Bronchial epithelial cell (primary cell): ENCODE measurements around the gene MAMDC4. TPM values are rescaled to one million over a fixed set of nuclear protein-coding genes. Genes with fewer than 3 reads are reported as not detected.

Experiments used
- DNase-seq: peaks from one replicate; pipeline ENCODE4 v3.0.0-alpha.2; 2010; ENCODE audit warnings: low read depth
- FAIRE-seq: peaks from 2 replicates; lab custom pipeline; 2011; peaks lifted over from hg19 to GRCh38; lab: Jason Lieb, UNC
- H3K27me3 ChIP-seq: 2 replicates; pipeline ENCODE4 v1.5.1; 2011; ENCODE audit warnings: low read length; ENCODE audit not compliant: control insufficient read depth, insufficient read depth
- H3K36me3 ChIP-seq: 2 replicates; pipeline ENCODE4 v1.5.1; 2011; ENCODE audit warnings: low read length; ENCODE audit not compliant: control insufficient read depth, insufficient read depth
- H3K4me3 ChIP-seq: 2 replicates; pipeline ENCODE4 v1.5.1; 2011; ENCODE audit warnings: mild to moderate bottlenecking, low read depth, low read length, control low read depth
- CTCF ChIP-seq: IDR thresholded peaks from 2 replicates; pipeline ENCODE4 v1.5.1; 2011; ENCODE audit warnings: mild to moderate bottlenecking, moderate library complexity, low read length, control low read depth, inconsistent platforms; ENCODE audit not compliant: insufficient read depth, severe bottlenecking
- total RNA-seq: library from RNA; depleted of rRNA; stranded (reverse); fragments of >200 nt; gene quantifications from 2 replicates; pipeline ENCODE4 v1.2.1, GENCODE V29; 2014

MAMDC4 gene
- total RNA-seq, 1 donor from 2014 or later: 1.1 TPM

GRCh38 chr9:136828474-136829140, 23.5 kb upstream of the MAMDC4 start:
- Histone ChIP-seq H3K36me3 (peaks cover 33% of the 10 kb centered on the region), H3K27me3 (no peaks in the 10 kb centered on the region), H3K4me3 (no peak overlapping the region)
- no peak for TF ChIP-seq CTCF
- DNase-seq (no peak), FAIRE-seq (no peak)

GRCh38 chr9:136829412-136829811, 22.7 kb upstream of the MAMDC4 start:
- no peak for TF ChIP-seq CTCF

GRCh38 chr9:136829981-136830885, 21.9 kb upstream of the MAMDC4 start:
- no peak for TF ChIP-seq CTCF
- no peaks in the 10 kb centered on the region for H3K27me3 ChIP-seq
- H3K4me3 ChIP-seq: no peak overlapping the region
- DNase-seq (no peak), FAIRE-seq (no peak)
- H3K36me3 ChIP-seq: peaks cover 33% of the 10 kb centered on the region

More at GRCh38 chr9:136829412-136829811, 22.7 kb upstream of the MAMDC4 start:
- H3K4me3 ChIP-seq: no peak overlapping the region
- FAIRE-seq (no peak), DNase-seq (no peak)
- peaks cover 33% of the 10 kb centered on the region for H3K36me3 ChIP-seq
- no peaks in the 10 kb centered on the region for H3K27me3 ChIP-seq

- Histone ChIP-seq H3K4me3 (no peak overlapping the region), H3K27me3 (no peaks in the 10 kb centered on the region), H3K36me3 (peaks cover 32% of the 10 kb centered on the region)
- DNase-seq (no peak), FAIRE-seq (no peak)
- TF ChIP-seq CTCF: no peak
These were observed 21.0 kb upstream of the MAMDC4 start for GRCh38 chr9:136831002-136831719.

- DNase-seq (no peak), FAIRE-seq (no peak)
- no peak for TF ChIP-seq CTCF
- Histone ChIP-seq H3K36me3 (peaks cover 28% of the 10 kb centered on the region), H3K27me3 (no peaks in the 10 kb centered on the region), H3K4me3 (no peak overlapping the region)
These were observed 20.4 kb upstream of the MAMDC4 start for GRCh38 chr9:136831720-136832104.
